Effector memory CD4-positive, alpha-beta T cell (primary cell): ENCODE results near the gene ALDH6A1.
A peak's percentile ranks its signal among the peaks of the same experiment; 100 is the strongest.

Experiments
- DNase-seq, 3 donors: peaks; one replicate each; pipeline ENCODE4 v3.0.0-alpha.2; 2020
- H3K27ac ChIP-seq: 2 replicates; pipeline ENCODE4 v1.7.0; 2013; ENCODE audit warnings: mild to moderate bottlenecking, low read length, moderate library complexity; ENCODE audit not compliant: insufficient read depth, poor library complexity, severe bottlenecking
- H3K27me3 ChIP-seq: replicated peaks from 2 replicates; pipeline ENCODE4 v1.7.0; 2013; ENCODE audit warnings: mild to moderate bottlenecking, low read length; ENCODE audit not compliant: insufficient read depth, control insufficient read depth, poor library complexity, severe bottlenecking
- H3K36me3 ChIP-seq: 2 replicates; pipeline ENCODE4 v1.7.0; 2013; ENCODE audit warnings: mild to moderate bottlenecking, low read length, moderate library complexity; ENCODE audit not compliant: control insufficient read depth, insufficient read depth
- H3K4me1 ChIP-seq: 2 replicates; pipeline ENCODE4 v1.7.0; 2013; ENCODE audit warnings: low read length, mild to moderate bottlenecking; ENCODE audit not compliant: control insufficient read depth, insufficient read depth, poor library complexity, severe bottlenecking
- H3K4me3 ChIP-seq: 2 replicates; pipeline ENCODE4 v1.7.0; 2013; ENCODE audit warnings: low read length, low read depth, mild to moderate bottlenecking; ENCODE audit not compliant: insufficient read depth, poor library complexity, severe bottlenecking
- H3K9me3 ChIP-seq: 2 replicates; pipeline ENCODE4 v1.7.0; 2013; ENCODE audit warnings: mild to moderate bottlenecking, low read length, moderate library complexity; ENCODE audit not compliant: control insufficient read depth

The ALDH6A1 gene

GRCh38 chr14:74018586-74019407, 65.5 kb downstream of the ALDH6A1 start, which contains the start of the genes BBOF1 and ENTPD5:
BBOF1 (plus strand) TSS chr14:74019349; CDS start chr14:74019479, 130 bp downstream.
ENTPD5 (minus strand) TSS chr14:74019288; CDS start chr14:73988102, 31,186 bp downstream.
- Histone ChIP-seq H3K4me1 (peaks cover 11% of the 10 kb centered on the region), H3K27me3 (no peaks in the 10 kb centered on the region), H3K27ac (peak within 1 kb of the TSS; percentile 87), H3K36me3 (no peaks in the 10 kb centered on the region), H3K9me3 (no peaks in the 10 kb centered on the region), H3K4me3 (peak within 1 kb of the TSS; percentile 77)
- DNase-seq, result peak; percentile 79 to 84 (median 82)

GRCh38 chr14:74018174-74018585, 66.1 kb downstream of the ALDH6A1 start:
- Histone ChIP-seq H3K27me3 (no peaks in the 10 kb centered on the region), H3K4me3 (peak overlapping the region; percentile 77), H3K4me1 (peaks cover 11% of the 10 kb centered on the region), H3K27ac (peak overlapping the region; percentile 87), H3K9me3 (no peaks in the 10 kb centered on the region), H3K36me3 (no peaks in the 10 kb centered on the region)
- no peak for DNase-seq

GRCh38 chr14:74015963-74016362, 68.3 kb downstream of the ALDH6A1 start:
- Histone ChIP-seq H3K4me1 (peaks cover 11% of the 10 kb centered on the region), H3K36me3 (no peaks in the 10 kb centered on the region), H3K9me3 (no peaks in the 10 kb centered on the region), H3K27ac (no peak overlapping the region), H3K27me3 (no peaks in the 10 kb centered on the region), H3K4me3 (no peak overlapping the region)
- DNase-seq, result no peak

DNA sequence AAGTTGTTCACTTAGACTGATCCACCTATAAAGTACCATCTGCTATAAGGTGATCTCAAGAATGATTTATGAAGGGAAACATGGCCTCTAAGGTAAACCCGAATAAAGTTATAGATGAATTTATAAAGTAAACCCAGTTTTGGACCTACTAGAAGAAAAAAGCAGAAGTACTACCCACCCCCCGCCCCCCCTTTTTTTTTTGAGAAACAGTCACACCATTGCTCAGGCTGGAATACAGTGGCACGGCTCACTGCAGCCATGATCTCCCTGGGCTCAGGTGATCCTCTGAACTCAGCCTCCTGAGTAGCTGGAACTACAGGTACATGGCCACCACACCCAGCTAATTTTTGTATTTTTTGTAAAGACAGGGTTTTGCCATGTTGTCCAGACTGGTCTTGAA, 69.1 kb downstream of the ALDH6A1 start:
- no peaks in the 10 kb centered on the region for H3K27me3 ChIP-seq
- H3K9me3 ChIP-seq, result no peaks in the 10 kb centered on the region
- peaks cover 11% of the 10 kb centered on the region for H3K4me1 ChIP-seq
- no peak overlapping the region for H3K27ac ChIP-seq
- H3K36me3 ChIP-seq, result no peaks in the 10 kb centered on the region
- DNase-seq, result no peak
- no peak overlapping the region for H3K4me3 ChIP-seq

DNA sequence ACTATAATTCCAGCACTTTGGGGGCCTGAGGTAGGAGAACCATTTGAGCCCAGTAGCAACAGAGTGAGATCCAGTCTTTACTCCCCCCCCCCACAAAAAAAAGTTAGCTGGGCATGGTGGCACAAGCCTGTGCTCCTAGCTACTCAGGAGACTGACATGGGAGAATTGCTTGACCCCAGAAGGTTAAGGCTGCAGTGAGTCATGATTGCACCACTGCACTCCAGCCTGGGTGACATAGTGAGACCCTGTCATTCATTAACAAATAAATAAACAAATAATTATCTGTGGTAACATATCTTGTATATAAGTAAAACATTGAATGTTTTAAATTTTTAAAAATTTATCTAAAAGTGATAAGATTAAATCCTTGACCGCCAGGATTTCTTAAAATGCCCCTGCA, 70.0 kb downstream of the ALDH6A1 start:
- no peaks in the 10 kb centered on the region for H3K36me3 ChIP-seq
- H3K27ac ChIP-seq, result no peak overlapping the region
- H3K9me3 ChIP-seq, result no peaks in the 10 kb centered on the region
- no peak for DNase-seq
- peaks cover 4% of the 10 kb centered on the region for H3K4me1 ChIP-seq
- no peak overlapping the region for H3K4me3 ChIP-seq
- H3K27me3 ChIP-seq, result no peaks in the 10 kb centered on the region

DNA sequence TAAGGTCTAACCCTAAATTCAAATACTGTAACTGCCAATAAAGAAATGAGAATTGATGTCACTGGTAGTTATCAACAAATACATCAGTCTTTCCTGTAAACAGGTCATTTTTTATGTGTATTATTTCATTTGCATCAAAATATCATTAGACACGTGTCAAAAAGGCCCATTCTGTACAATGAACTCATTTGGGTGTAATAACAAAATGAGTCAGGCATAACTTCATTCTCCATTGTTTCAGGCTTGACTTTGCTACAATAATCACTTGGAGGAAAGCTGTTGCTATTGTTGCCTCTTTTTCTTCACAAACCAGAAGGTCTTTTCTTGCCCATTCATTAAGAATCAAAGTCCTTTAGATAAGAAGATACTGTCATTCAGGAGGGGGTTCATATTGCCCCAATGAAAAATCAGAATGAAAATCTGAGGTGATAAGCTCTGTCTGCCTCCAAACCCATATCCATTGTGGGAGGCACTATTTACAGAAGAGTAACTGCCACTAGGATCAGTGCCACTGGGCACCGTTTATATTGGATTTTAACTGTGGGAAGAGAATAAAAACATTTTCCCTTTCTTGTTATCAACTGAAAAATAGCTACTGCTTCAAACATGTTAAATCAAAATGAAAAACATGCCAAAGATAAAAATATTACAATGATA, 75.3 kb downstream of the ALDH6A1 start:
- H3K27ac ChIP-seq, result no peak overlapping the region
- no peaks in the 10 kb centered on the region for H3K27me3 ChIP-seq
- no peak for DNase-seq
- H3K4me1 ChIP-seq, result no peaks in the 10 kb centered on the region
- H3K36me3 ChIP-seq, result no peaks in the 10 kb centered on the region
- no peaks in the 10 kb centered on the region for H3K9me3 ChIP-seq
- H3K4me3 ChIP-seq, result no peak overlapping the region
